GM23338 (cell line): ENCODE measurements around the gene CMSS1. TPM values are rescaled to one million over a fixed set of nuclear protein-coding genes. Genes with fewer than 3 reads are reported as not detected.

Source experiments
- ATAC-seq: fragments of 200-7000 bp; cut with Tn5 transposase; 3 replicates; pipeline ENCODE4 v1.9.1; 2020
- DNase-seq: peaks from one replicate; pipeline ENCODE4 v3.0.0-alpha.2; 2015; ENCODE audit warnings: low spot score
- H2AFZ ChIP-seq: fragments of 200-600 bp; sonication (generic); 2 replicates; pipeline ENCODE4 v1.8.0; 2016; ENCODE audit warnings: antibody characterized with exemption, mild to moderate bottlenecking, moderate library complexity
- H3F3A ChIP-seq: fragments of 200-600 bp; sonication (generic); replicated peaks from 2 replicates; pipeline ENCODE4 v1.8.0; 2017; ENCODE audit warnings: antibody characterized with exemption, mixed run types, low read depth
- H3K27ac ChIP-seq: fragments of 200-600 bp; sonication (generic); 2 replicates; pipeline ENCODE4 v1.6.1; 2016; ENCODE audit warnings: low read depth
- H3K27me3 ChIP-seq: fragments of 200-600 bp; sonication (generic); 2 replicates; pipeline ENCODE4 v1.8.0; 2016; ENCODE audit warnings: mild to moderate bottlenecking, mixed run types, moderate library complexity; ENCODE audit not compliant: insufficient read depth
- H3K36me3 ChIP-seq: fragments of 200-600 bp; sonication (generic); 2 replicates; pipeline ENCODE4 v1.8.0; 2016; ENCODE audit warnings: mild to moderate bottlenecking; ENCODE audit not compliant: insufficient read depth
- H3K4me1 ChIP-seq: fragments of 200-600 bp; sonication (generic); 2 replicates; pipeline ENCODE4 v1.8.0; 2016; ENCODE audit warnings: mild to moderate bottlenecking, moderate library complexity; ENCODE audit not compliant: insufficient read depth
- H3K4me2 ChIP-seq: fragments of 200-600 bp; sonication (generic); 2 replicates; pipeline ENCODE4 v1.7.1; 2017; ENCODE audit warnings: mixed run types
- H3K4me3 ChIP-seq: fragments of 200-600 bp; sonication (generic); 2 replicates; pipeline ENCODE4 v1.6.1; 2016; ENCODE audit warnings: mixed run types
- H3K79me2 ChIP-seq: fragments of 200-600 bp; sonication (generic); replicated peaks from 2 replicates; pipeline ENCODE4 v1.8.0; 2017; ENCODE audit warnings: mild to moderate bottlenecking; ENCODE audit not compliant: insufficient read depth
- H3K9me2 ChIP-seq: fragments of 200-600 bp; sonication (generic); 2 replicates; pipeline ENCODE4 v1.8.0; 2017; ENCODE audit not compliant: insufficient read depth
- H4K20me1 ChIP-seq: fragments of 200-600 bp; sonication (generic); replicated peaks from 2 replicates; pipeline ENCODE4 v1.8.0; 2017; ENCODE audit warnings: mild to moderate bottlenecking; ENCODE audit not compliant: insufficient read depth
- H3K27ac Mint-ChIP-seq: 2 replicates; pipeline ENCODE4 v1.8.0; 2020; ENCODE audit warnings: inconsistent platforms, mild to moderate bottlenecking, moderate library complexity, mixed read lengths
- H3K27me3 Mint-ChIP-seq: 3 replicates; pipeline ENCODE4 v1.8.0; 2022; ENCODE audit warnings: low read depth, mild to moderate bottlenecking, moderate library complexity, mixed read lengths, inconsistent platforms; ENCODE audit not compliant: insufficient read depth, poor library complexity
- H3K36me3 Mint-ChIP-seq: 3 replicates; pipeline ENCODE4 v1.8.0; 2021; ENCODE audit warnings: low read depth, mild to moderate bottlenecking, inconsistent platforms, moderate library complexity, mixed read lengths
- H3K4me1 Mint-ChIP-seq: 3 replicates; pipeline ENCODE4 v1.8.0; 2020; ENCODE audit warnings: mild to moderate bottlenecking, inconsistent platforms, mixed read lengths
- H3K4me3 Mint-ChIP-seq: 3 replicates; pipeline ENCODE4 v1.8.0; 2021; ENCODE audit warnings: moderate library complexity, mild to moderate bottlenecking, inconsistent platforms, mixed read lengths
- H3K9me3 Mint-ChIP-seq: 3 replicates; pipeline ENCODE4 v1.8.0; 2020; ENCODE audit warnings: moderate library complexity, mild to moderate bottlenecking, inconsistent platforms, mixed read lengths
- CREB1 ChIP-seq: fragments of 250-450 bp; sonication (Bioruptor Pico); IDR thresholded peaks from 2 replicates; pipeline ENCODE4 v1.5.0; 2020; ENCODE audit warnings: low read depth, mild to moderate bottlenecking, moderate library complexity
- EZH2 ChIP-seq: fragments of 200-600 bp; sonication (generic); IDR thresholded peaks from one replicate; pipeline ENCODE4 v1.8.0; 2017; ENCODE audit warnings: antibody characterized with exemption, mild to moderate bottlenecking, low read depth; ENCODE audit not compliant: unreplicated experiment
- EZH2phosphoT487 ChIP-seq: fragments of 200-600 bp; sonication (generic); IDR thresholded peaks from one replicate; pipeline ENCODE4 v1.8.1; 2018; ENCODE audit warnings: antibody characterized with exemption; ENCODE audit not compliant: unreplicated experiment
- JUNB ChIP-seq: IDR thresholded peaks from one replicate; pipeline ENCODE4 v1.6.1; 2016; ENCODE audit warnings: antibody characterized with exemption; ENCODE audit not compliant: unreplicated experiment
- NANOG ChIP-seq: IDR thresholded peaks from 2 replicates; pipeline ENCODE4 v1.6.1; 2016; ENCODE audit warnings: antibody characterized with exemption, borderline replicate concordance
- POLR2AphosphoS5 ChIP-seq: IDR thresholded peaks from 2 replicates; pipeline ENCODE4 v1.6.1; 2016; ENCODE audit warnings: antibody characterized with exemption, low read depth
- STAT1 ChIP-seq: IDR thresholded peaks from one replicate; pipeline ENCODE4 v1.6.1; 2016; ENCODE audit warnings: antibody characterized with exemption; ENCODE audit not compliant: unreplicated experiment
- ZNF114 ChIP-seq: fragments of 250-450 bp; sonication (Bioruptor Pico); IDR thresholded peaks from 2 replicates; pipeline ENCODE4 v1.5.0; 2020; ENCODE audit warnings: mild to moderate bottlenecking, moderate library complexity
- polyA plus RNA-seq: library from polyadenylated mRNA; unstranded; fragments of >200 nt; fragmentation: Nextera tagmentation; extraction: Ambion mirVana; gene quantifications from 2 replicates; pipeline ENCODE4 v1.2.1, GENCODE V29; 2016
- total RNA-seq: library from RNA; depleted of rRNA; stranded (reverse); fragments of >200 nt; shearing (Covaris generic); gene quantifications from 2 replicates; pipeline ENCODE4 v1.2.3, GENCODE V29; 2014
- TF ChIP-seq, protein P1 (sequence below): fragments of 250-450 bp; sonication (Bioruptor Pico); IDR thresholded peaks from 2 replicates; pipeline ENCODE4 v1.5.0; 2020; ENCODE audit warnings: mild to moderate bottlenecking, moderate library complexity
- TF ChIP-seq, protein P2 (sequence below): IDR thresholded peaks from one replicate; pipeline ENCODE4 v1.6.1; 2018; ENCODE audit warnings: antibody characterized with exemption; ENCODE audit not compliant: unreplicated experiment
- TF ChIP-seq, protein P3 (sequence below): IDR thresholded peaks from 2 replicates; pipeline ENCODE4 v1.6.1; 2016; ENCODE audit warnings: antibody characterized with exemption

The CMSS1 gene
- total and polyA plus RNA-seq, 2 experiments from 2014 or later: 39.4 to 187 TPM

DNA sequence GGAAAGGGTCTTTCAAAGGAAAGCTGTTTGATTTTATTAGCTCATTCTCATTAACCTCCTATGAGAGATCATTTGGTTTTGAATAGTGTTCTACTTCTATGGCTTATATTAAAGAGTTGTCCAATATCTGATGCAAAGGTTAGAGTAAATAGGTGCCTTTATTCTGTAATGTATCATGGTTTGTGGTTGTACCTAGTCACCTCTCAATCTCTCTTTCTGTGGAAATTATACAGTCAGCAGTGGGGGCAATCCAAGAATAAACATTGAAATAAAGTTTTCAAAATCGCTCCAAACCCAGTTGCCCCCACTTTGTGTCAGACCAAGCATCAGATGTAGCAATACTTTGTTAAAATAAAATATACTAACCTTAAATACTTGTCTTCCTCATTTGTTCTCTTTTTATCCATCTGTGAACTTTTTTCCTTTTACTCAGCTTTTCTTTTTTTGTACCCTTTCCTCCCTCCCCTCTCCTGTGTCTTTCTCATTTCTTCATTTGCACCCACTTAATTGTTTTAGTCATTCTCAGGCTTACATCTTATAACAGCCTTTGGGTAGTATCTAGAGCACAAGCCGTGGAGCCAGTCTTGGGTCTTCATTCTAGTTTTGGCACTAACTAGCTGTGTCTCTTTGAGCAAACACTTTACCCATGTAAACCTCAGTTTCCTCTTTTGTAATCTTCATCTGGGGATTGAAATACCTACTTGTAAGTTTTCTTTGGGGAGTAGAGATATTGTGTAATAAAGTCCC lies 16.7 kb downstream of the CMSS1 start:
- H3K36me3 Mint-ChIP-seq: no peaks in the 10 kb centered on the region
- H3K27ac Mint-ChIP-seq: no peak overlapping the region
- H3K4me1 ChIP-seq: peaks cover 4% of the 10 kb centered on the region; the same call in 1 of the 2 replicates
- TF ChIP-seq EZH2 (no peak), CREB1 (CRISPR knock-in tag) (no peak), POLR2AphosphoS5 (no peak), ZNF114 (CRISPR knock-in tag) (no peak), JUNB (no peak), EZH2phosphoT487 (no peak), STAT1 (no peak), NANOG (no peak)
- TF ChIP-seq, protein P1, sequence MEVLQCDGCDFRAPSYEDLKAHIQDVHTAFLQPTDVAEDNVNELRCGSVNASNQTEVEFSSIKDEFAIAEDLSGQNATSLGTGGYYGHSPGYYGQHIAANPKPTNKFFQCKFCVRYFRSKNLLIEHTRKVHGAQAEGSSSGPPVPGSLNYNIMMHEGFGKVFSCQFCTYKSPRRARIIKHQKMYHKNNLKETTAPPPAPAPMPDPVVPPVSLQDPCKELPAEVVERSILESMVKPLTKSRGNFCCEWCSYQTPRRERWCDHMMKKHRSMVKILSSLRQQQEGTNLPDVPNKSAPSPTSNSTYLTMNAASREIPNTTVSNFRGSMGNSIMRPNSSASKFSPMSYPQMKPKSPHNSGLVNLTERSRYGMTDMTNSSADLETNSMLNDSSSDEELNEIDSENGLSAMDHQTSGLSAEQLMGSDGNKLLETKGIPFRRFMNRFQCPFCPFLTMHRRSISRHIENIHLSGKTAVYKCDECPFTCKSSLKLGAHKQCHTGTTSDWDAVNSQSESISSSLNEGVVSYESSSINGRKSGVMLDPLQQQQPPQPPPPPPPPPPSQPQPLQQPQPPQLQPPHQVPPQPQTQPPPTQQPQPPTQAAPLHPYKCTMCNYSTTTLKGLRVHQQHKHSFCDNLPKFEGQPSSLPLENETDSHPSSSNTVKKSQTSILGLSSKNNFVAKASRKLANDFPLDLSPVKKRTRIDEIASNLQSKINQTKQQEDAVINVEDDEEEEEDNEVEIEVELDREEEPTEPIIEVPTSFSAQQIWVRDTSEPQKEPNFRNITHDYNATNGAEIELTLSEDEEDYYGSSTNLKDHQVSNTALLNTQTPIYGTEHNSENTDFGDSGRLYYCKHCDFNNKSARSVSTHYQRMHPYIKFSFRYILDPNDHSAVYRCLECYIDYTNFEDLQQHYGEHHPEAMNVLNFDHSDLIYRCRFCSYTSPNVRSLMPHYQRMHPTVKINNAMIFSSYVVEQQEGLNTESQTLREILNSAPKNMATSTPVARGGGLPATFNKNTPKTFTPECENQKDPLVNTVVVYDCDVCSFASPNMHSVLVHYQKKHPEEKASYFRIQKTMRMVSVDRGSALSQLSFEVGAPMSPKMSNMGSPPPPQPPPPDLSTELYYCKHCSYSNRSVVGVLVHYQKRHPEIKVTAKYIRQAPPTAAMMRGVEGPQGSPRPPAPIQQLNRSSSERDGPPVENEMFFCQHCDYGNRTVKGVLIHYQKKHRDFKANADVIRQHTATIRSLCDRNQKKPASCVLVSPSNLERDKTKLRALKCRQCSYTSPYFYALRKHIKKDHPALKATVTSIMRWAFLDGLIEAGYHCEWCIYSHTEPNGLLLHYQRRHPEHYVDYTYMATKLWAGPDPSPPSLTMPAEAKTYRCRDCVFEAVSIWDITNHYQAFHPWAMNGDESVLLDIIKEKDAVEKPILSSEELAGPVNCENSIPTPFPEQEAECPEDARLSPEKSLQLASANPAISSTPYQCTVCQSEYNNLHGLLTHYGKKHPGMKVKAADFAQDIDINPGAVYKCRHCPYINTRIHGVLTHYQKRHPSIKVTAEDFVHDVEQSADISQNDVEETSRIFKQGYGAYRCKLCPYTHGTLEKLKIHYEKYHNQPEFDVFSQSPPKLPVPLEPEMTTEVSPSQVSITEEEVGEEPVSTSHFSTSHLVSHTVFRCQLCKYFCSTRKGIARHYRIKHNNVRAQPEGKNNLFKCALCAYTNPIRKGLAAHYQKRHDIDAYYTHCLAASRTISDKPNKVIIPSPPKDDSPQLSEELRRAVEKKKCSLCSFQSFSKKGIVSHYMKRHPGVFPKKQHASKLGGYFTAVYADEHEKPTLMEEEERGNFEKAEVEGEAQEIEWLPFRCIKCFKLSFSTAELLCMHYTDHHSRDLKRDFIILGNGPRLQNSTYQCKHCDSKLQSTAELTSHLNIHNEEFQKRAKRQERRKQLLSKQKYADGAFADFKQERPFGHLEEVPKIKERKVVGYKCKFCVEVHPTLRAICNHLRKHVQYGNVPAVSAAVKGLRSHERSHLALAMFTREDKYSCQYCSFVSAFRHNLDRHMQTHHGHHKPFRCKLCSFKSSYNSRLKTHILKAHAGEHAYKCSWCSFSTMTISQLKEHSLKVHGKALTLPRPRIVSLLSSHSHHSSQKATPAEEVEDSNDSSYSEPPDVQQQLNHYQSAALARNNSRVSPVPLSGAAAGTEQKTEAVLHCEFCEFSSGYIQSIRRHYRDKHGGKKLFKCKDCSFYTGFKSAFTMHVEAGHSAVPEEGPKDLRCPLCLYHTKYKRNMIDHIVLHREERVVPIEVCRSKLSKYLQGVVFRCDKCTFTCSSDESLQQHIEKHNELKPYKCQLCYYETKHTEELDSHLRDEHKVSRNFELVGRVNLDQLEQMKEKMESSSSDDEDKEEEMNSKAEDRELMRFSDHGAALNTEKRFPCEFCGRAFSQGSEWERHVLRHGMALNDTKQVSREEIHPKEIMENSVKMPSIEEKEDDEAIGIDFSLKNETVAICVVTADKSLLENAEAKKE (CRISPR knock-in tag): no peak
- TF ChIP-seq, protein P2, sequence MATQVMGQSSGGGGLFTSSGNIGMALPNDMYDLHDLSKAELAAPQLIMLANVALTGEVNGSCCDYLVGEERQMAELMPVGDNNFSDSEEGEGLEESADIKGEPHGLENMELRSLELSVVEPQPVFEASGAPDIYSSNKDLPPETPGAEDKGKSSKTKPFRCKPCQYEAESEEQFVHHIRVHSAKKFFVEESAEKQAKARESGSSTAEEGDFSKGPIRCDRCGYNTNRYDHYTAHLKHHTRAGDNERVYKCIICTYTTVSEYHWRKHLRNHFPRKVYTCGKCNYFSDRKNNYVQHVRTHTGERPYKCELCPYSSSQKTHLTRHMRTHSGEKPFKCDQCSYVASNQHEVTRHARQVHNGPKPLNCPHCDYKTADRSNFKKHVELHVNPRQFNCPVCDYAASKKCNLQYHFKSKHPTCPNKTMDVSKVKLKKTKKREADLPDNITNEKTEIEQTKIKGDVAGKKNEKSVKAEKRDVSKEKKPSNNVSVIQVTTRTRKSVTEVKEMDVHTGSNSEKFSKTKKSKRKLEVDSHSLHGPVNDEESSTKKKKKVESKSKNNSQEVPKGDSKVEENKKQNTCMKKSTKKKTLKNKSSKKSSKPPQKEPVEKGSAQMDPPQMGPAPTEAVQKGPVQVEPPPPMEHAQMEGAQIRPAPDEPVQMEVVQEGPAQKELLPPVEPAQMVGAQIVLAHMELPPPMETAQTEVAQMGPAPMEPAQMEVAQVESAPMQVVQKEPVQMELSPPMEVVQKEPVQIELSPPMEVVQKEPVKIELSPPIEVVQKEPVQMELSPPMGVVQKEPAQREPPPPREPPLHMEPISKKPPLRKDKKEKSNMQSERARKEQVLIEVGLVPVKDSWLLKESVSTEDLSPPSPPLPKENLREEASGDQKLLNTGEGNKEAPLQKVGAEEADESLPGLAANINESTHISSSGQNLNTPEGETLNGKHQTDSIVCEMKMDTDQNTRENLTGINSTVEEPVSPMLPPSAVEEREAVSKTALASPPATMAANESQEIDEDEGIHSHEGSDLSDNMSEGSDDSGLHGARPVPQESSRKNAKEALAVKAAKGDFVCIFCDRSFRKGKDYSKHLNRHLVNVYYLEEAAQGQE: no peak
- TF ChIP-seq, protein P3, sequence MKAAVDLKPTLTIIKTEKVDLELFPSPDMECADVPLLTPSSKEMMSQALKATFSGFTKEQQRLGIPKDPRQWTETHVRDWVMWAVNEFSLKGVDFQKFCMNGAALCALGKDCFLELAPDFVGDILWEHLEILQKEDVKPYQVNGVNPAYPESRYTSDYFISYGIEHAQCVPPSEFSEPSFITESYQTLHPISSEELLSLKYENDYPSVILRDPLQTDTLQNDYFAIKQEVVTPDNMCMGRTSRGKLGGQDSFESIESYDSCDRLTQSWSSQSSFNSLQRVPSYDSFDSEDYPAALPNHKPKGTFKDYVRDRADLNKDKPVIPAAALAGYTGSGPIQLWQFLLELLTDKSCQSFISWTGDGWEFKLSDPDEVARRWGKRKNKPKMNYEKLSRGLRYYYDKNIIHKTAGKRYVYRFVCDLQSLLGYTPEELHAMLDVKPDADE: no peak
- H3K27me3 Mint-ChIP-seq: no peaks in the 10 kb centered on the region
- H3K36me3 ChIP-seq: no peaks in the 10 kb centered on the region
- H3K27me3 ChIP-seq: no peaks in the 10 kb centered on the region
- H2AFZ ChIP-seq: no peak overlapping the region
- no peaks in the 10 kb centered on the region for H3K9me2 ChIP-seq
- DNase-seq (no peak), ATAC-seq (no peak)
- H3K4me2 ChIP-seq: no peak overlapping the region
- H3F3A ChIP-seq: no peaks in the 10 kb centered on the region
- no peak overlapping the region for H3K4me3 ChIP-seq
- H4K20me1 ChIP-seq: peaks cover 11% of the 10 kb centered on the region; the same call in 1 of the 2 replicates
- H3K79me2 ChIP-seq: peaks cover 83% of the 10 kb centered on the region
- no peak overlapping the region for H3K4me3 Mint-ChIP-seq
- H3K27ac ChIP-seq: no peak overlapping the region
- no peaks in the 10 kb centered on the region; the same call in 2 of the 3 replicates for H3K4me1 Mint-ChIP-seq
- no peaks in the 10 kb centered on the region for H3K9me3 Mint-ChIP-seq
